Subcutaneous preadipocyte (primary cell): ENCODE measurements around the gene NKX6-1. TPM values are rescaled to one million over a fixed set of nuclear protein-coding genes. Genes with fewer than 3 reads are reported as not detected.

Experiments
- small RNA-seq: library from RNA; depleted of rRNA; stranded (forward); fragments of <200 nt; gene quantifications from one replicate; pipeline ENCODE3, GENCODE V24; 2012
- total RNA-seq: library from RNA; depleted of rRNA; stranded (reverse); fragments of >200 nt; gene quantifications from 2 replicates; pipeline ENCODE4 v1.2.3, GENCODE V29; 2012

Gene NKX6-1
- under 0.01 TPM in 1 of 2 replicates, not detected in the other for total RNA-seq

GRCh38 chr4:84498935-84499623 lies at the start of gene NKX6-1:
Gene NKX6-1, minus strand, starts transcription at chr4:84499292. Its CDS starts 1,064 bp downstream, at chr4:84498228.

Small RNA genes lying within 50 kb of the gene (small RNA-seq; reads per million reads assigned to genes)
- gene RPL3P13 = not detected

Other genes starting within 250 kb of the NKX6-1 start
- 0.20 TPM in 1 of 2 replicates, not detected in the other for gene CDS1, start 83.8 kb upstream of the NKX6-1 start, total RNA-seq